ENCODE results near the gene SKI. TPM values are rescaled to one million over a fixed set of nuclear protein-coding genes. Genes with fewer than 3 reads are reported as not detected.
"Not testable (repeated sequence)": the region's sequence is repeated elsewhere in the genome, so short reads cannot be mapped to it uniquely, and the experiment has no call there.

Gene SKI
- total RNA-seq, 1 donor from 2014 or later = 34.8 TPM

DNA sequence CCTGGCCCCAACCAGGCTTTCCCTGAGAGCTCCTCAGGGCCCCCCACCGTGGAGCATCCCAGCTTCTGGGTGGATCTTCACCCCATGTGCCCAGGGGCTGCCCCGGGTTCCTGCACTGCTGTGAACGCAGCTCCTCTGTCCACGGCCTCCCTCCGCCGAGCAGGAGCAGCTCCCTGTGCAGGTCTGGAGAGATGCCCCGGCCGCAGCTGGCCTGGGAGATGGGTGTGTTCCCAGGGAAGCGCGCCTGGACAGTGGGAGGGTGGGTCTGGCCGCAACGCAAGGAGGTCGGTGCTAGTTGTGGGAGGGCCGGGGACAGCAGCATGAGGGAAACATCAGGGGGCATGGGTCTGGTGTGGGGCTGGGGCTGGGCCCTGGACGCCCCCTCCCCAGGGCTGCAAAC is 91.9 kb downstream of the SKI start:
- DNase-seq (ENCODE audit: low read depth) = no peak

GRCh38 chr1:2320760-2321667 is 92.9 kb downstream of the SKI start:
- peak; percentile 44 for DNase-seq (ENCODE audit: low read depth)

DNA sequence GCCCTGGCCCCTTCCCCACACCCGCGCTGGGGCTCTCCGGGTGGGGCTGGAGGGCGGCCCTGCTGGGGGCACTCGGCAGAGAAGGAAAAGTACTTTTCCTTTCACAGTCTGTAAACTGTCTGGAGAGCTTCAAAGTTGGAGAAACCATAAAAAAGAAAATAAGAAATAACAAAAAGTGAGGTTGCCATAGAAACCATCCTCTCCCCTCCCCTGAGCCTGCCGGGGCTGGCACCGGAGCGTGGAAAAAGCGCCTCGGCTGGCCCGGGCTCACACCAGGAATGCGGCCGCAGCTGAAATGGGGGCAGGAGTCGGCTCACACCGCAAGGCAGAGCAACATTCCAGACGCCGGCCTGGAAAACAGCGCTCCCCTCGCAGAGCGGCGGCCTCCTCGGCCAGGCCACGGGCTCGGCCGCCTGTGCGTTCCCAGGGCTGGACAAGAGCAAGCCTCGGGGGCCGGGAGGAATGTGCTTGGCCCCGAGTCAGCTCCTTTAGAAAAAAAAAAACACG is 94.0 kb downstream of the SKI start:
- peak; percentile 90 for DNase-seq (ENCODE audit: low read depth)

DNA sequence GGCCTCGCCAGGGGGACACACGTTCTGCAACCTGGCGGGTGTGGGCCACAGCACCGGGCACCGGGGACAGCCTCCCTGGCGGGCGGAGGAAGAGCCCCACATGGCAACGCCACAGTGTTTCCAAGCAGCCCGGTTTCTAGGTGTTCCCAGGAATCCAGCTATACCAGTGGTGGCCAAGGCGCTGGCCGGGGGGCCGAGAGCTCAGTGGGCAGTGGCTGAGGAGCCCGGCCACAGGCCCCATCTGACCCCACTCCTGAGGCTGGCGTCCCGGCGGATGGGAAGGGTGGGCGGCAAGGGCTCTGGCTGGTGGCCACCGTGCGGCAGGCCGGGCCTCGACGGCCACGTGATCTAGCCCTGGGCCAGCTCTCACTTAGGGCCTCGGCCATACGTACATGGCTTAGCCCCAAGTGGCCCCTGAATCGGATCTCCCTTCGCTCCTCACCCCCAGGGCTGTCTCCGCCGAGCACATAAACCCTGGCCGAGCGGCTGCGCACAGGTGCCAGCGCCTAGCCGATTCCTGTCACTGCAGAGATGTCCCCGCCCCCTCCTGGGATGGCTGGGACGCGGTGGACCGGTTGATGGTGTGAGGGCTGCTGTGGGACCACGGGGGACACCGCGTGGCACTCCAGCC is 94.6 kb downstream of the SKI start:
- DNase-seq (ENCODE audit: low read depth) = peak; percentile 56

DNA sequence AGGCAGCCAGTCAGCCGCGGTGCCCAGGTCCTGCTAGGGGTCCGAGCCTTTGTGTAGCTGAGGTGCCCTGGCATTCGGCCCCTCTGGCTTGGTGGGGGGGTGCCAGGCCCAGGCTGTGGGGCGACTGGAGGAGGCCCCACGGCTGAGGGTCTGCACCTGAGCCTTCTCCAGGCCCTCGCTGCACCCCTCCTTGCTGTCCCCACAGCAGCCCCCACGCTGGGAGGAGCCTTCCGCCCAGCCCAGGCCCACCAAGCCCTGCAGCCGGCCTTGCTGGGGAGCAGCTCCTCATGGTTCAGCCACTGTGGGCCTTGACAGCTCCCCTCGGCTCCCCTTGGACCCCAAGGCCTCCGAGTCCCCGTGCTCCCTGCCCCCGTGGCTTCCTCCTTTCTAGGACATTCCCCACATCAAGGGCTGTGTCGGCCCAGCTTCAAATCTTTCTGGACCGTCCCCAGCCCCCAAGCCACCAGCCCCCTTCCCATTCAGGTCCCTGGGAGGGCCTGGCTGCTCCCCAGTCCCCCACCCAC is 95.4 kb downstream of the SKI start:
- DNase-seq (ENCODE audit: low read depth) = no peak

DNA sequence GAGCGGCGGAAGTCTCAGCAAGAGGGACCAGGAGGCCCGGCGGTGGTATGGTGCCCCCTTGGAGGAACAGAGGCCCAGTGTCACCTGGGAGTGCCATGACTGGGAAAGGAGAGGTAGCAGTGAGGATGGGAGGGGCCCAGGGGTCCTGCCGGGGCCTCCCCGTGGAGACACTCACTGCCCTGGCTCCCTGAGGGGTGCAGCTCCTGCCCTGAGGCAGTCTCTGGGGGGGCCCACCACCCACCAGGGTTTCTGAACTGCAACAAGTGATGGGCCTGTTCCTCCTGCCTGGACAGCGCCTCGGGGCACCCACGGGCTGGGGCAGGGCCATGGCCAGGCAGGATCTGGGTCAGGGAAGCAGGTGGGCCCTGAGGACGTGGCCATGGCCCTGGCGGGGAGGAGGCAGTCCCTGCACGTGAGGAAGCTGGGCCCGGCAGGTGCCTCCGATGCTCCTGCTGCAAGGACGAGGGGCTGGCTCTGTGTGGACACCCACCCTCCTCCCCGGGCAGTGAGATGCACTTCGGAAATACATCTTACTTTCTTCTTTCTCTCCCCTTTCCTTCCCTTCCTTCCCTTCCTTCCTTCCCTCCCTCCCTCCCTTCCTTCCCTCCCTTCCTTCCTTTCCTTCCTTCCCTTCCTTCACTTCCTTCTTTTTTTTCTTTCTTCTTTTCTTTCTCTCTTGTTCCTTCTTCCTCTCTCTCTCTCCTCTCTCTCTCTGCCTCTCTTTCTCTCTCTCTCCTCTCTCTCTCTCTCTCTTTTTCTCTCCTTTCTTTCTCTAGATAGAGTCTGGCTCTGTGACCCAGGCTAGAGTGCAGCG is 96.6 kb downstream of the SKI start:
- DNase-seq (ENCODE audit: low read depth) = no peak

DNA sequence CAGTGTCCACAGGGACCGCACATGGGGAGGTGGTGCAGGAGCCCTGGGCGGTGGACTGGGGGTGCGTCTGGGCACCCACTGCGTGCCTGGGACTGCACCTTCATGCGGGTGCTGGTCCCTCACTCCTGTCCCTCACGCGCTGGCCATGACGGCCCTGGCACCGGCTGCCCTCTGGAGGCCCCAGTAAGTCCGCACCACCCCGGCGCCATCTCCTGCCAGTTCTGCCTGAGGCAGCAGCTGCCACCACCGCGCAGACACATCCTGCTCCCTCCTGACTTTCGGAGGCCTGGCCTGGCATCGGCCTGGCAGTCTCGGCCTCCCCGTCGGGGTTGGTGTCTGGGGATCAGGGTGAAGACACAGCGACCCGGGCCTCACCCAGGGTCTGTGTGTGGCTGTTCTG is 98.4 kb downstream of the SKI start:
- DNase-seq (ENCODE audit: low read depth) = no peak

GRCh38 chr1:2327162-2327561 is 99.0 kb downstream of the SKI start:
- not testable (repeated sequence) for DNase-seq (ENCODE audit: low read depth)

- no peak for DNase-seq (ENCODE audit: low read depth)
These were observed 99.7 kb downstream of the SKI start for GRCh38 chr1:2327841-2328240.

DNA sequence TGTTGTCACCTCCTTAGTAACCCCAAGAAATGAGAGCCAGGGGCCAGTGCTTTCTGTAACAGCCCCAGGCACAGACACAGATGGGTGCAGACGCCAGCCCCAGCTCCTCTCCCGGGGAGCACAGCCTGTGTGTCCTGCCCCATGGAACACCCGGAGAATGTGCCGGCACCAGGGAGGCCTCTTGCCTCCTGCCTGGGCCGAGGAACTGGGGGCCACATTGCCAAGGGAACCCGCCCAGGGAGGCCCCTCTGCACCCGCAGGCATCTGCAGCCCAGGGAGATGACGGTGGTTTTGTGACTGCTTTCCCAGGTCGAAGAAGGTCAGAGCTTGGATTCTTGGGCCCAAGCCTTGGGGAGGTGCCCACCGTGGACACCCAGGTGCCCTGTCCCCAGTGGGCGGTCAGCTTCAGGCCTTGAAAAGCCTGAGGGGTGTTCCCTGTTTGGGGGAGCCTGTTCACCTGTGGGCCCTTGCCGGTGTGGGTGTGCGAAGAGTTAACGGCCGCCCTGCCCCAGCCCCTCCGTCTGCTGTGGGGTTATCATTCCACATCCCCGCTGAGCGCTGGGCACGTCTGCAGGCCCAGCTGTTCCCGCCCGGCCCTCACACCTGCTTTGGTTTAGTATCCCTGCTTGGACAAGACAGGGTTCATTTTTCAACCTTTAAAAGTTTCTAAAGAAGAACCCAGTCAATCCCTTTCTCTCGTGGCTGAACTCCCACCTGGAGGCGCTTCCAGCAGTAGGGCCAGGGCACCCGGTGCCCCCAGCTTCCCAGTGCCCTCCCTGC is 100.7 kb downstream of the SKI start:
- no peak for DNase-seq (ENCODE audit: low read depth)

DNA sequence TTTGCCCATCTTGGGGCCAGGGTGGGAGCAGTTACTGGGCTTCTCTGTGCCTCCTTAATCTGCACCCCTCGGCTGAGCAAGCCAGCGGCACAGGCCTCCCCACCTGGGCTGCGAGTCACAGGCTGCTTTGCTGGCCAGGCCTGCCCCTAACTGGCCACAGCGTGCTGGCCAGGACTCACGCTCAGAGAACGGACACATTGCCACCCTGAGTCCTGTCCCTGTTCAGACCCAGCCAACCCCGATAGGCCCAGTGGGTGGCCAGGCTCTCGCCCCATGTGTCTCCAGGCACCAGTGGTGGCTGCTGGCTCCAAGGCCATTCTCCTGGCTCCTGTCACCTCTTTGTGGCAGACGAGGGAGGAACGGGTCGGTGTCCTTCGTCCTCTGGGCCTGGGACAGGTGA is 101.9 kb downstream of the SKI start:
- no peak for DNase-seq (ENCODE audit: low read depth)

- no peak for DNase-seq (ENCODE audit: low read depth)
These were observed 102.5 kb downstream of the SKI start for GRCh38 chr1:2330519-2331199.

DNA sequence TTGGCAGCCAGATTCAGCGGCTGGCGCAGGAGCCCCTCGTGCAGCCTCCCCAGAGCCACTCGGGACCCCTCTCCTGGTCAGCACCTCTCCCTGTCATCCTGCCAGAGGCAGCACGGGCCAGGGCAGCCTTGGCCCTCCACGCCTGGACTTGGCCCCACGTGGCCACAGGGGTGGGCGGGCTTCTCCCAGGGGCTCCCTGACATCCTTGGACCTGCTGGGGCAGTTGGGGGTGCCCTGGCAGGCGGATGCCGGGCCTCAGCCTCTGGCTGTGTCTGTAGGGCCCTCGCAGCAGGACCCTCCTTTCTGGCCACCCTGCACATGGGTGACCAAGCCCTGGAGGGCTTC is 103.1 kb downstream of the SKI start:
- no peak for DNase-seq (ENCODE audit: low read depth)

DNA sequence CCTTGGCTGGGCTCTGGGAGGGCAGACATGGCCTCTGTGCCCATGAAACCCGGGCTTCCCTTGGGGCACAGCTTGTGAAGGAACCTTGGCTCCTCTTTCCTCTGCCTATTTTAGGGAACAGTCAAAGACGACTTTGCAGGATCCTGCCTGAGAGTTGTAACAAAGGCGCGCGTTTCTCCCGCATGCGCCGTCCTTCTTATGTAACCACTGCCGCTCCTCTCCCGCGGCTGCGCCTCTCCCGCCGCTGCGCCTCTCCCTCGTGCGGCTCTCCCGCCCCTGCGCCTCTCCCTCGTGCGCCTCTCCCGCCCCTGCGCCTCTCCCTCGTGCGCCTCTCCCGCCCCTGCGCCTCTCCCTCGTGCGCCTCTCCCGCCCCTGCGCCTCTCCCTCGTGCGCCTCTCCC is 103.5 kb downstream of the SKI start:
- not testable (repeated sequence) for DNase-seq (ENCODE audit: low read depth)

DNA sequence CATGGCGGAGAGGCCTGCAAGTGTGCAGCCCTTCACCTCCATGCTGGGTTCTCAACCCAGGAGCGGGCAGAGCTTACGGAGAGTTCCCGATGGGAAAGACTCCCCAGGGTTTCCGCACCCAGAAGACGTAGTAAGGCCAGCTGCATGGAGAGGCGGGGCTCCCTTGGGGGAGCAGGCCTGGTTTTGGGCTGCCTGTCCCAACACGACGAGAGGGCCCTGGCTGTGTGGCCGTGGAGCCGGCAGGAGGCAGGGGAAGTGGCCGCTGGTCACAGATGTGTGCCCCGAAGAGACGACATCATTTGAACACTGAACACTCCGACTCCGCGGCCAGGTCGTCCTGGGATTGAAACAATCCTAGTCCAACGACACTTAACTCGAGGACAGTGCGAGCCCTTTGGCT is 106.2 kb downstream of the SKI start:
- DNase-seq (ENCODE audit: low read depth) = no peak

- no peak for DNase-seq (ENCODE audit: low read depth)
These were observed 106.9 kb downstream of the SKI start for GRCh38 chr1:2334883-2335534.

- no peak for DNase-seq (ENCODE audit: low read depth)
These were observed 107.8 kb downstream of the SKI start for GRCh38 chr1:2335721-2336455.

DNA sequence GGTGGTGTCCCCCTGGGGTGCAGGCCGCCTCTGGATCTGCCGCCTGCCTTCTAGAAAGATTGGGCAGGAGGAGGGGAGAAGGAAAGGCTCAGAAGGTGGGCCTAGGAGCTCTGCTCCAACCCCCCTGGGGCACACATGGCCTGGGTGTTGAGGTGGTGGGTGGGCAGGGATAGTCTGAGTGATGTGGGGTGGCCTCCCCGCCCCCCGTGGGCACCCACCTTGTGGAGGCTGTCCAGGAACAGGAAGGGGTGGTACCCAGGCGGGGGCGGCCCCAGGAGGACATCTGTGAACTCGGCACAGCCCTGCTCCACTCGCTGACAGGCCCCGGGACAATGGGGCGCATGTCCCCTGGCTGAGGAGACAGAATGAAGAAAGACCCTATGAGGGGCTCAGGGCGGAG is 108.4 kb downstream of the SKI start:
- no peak for DNase-seq (ENCODE audit: low read depth)

DNA sequence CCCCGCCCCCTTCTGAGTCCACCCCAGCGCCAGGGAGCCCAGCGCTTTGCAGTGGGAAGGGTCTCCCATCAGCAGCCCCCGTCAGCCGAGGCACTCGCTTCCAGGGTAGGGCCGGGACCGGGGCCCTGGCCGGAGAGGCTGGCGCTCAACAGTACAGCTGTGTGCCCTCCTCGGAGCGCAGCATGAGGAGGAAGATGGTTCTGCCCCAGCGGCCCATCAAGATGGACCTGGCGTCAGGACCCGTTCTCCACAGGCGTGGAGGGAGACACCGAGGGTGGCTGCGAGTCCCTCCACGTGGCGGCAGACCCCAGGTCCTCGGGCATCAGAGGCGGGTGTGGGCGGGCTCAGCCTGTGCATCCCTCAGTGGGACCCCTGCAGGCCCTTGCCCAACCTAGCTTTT is 109.0 kb downstream of the SKI start:
- no peak for DNase-seq (ENCODE audit: low read depth)

GRCh38 chr1:2337501-2337900 is 109.4 kb downstream of the SKI start:
- no peak for DNase-seq (ENCODE audit: low read depth)
